Immature natural killer cell (primary cell): ENCODE measurements around the gene C8B. TPM values are rescaled to one million over a fixed set of nuclear protein-coding genes. Genes with fewer than 3 reads are reported as not detected.

Experiments used
- DNase-seq, 3 donors: peaks; one replicate each; pipeline ENCODE4 v3.0.0; 2022; ENCODE audit warnings: mixed read lengths in 1 of 3
- H3K27ac Mint-ChIP-seq, 6 donors: one replicate each; pipeline ENCODE4 v1.8.0; 2020; ENCODE audit warnings: mixed read lengths in 6 of 6, mild to moderate bottlenecking in 5 of 6, inconsistent platforms in 4 of 6, moderate library complexity in 3 of 6
- H3K27me3 Mint-ChIP-seq, 3 donors: one replicate each; pipeline ENCODE4 v1.8.0; 2020 to 2021; ENCODE audit warnings: low read depth in 3 of 3, mild to moderate bottlenecking in 3 of 3, mixed read lengths in 3 of 3, moderate library complexity in 3 of 3, inconsistent platforms in 1 of 3
- H3K36me3 Mint-ChIP-seq, 3 donors: one replicate each; pipeline ENCODE4 v1.8.0; 2020; ENCODE audit warnings: mixed read lengths in 3 of 3, inconsistent platforms in 2 of 3, mild to moderate bottlenecking in 2 of 3
- H3K4me1 Mint-ChIP-seq, 2 donors: one replicate each; pipeline ENCODE4 v1.8.0; 2020; ENCODE audit warnings: inconsistent platforms in 2 of 2, mild to moderate bottlenecking in 2 of 2, mixed read lengths in 2 of 2, moderate library complexity in 1 of 2
- H3K4me3 Mint-ChIP-seq, 5 donors: one replicate each; pipeline ENCODE4 v1.8.0; 2020; ENCODE audit warnings: mild to moderate bottlenecking in 5 of 5, mixed read lengths in 5 of 5, inconsistent platforms in 3 of 5, moderate library complexity in 3 of 5
- H3K9me3 Mint-ChIP-seq, 6 donors: one replicate each; pipeline ENCODE4 v1.8.0; 2020; ENCODE audit warnings: mild to moderate bottlenecking in 6 of 6, mixed read lengths in 6 of 6, inconsistent platforms in 4 of 6, moderate library complexity in 3 of 6
- polyA plus RNA-seq, 3 donors: library from polyadenylated mRNA; unstranded; fragments of 300-500 nt; fragmentation: Illumina TruSeq; gene quantifications; one replicate each; pipeline ENCODE4 v1.2.3, GENCODE V29; 2021

C8B gene
- polyA plus RNA-seq, 3 donors from 2014 or later: not detected

- Mint-ChIP-seq H3K27ac (no peak overlapping the region), H3K9me3 (no peaks in the 10 kb centered on the region), H3K27me3 (peaks cover 0 to 4% (median 0%) of the 10 kb centered on the region in 3 donors), H3K4me3 (no peak overlapping the region), H3K4me1 (no peaks in the 10 kb centered on the region), H3K36me3 (no peaks in the 10 kb centered on the region)
- DNase-seq: no peak
These were observed 624 bp downstream of the C8B start for GRCh38 chr1:56965191-56965590.

GRCh38 chr1:56964349-56965017 is 1.3 kb downstream of the C8B start:
- DNase-seq: no peak
- H3K36me3 Mint-ChIP-seq: no peaks in the 10 kb centered on the region
- peaks cover 0 to 4% (median 0%) of the 10 kb centered on the region in 3 donors for H3K27me3 Mint-ChIP-seq
- no peak overlapping the region for H3K27ac Mint-ChIP-seq
- no peak overlapping the region for H3K4me3 Mint-ChIP-seq
- H3K4me1 Mint-ChIP-seq: no peaks in the 10 kb centered on the region
- H3K9me3 Mint-ChIP-seq: no peaks in the 10 kb centered on the region

GRCh38 chr1:56963667-56964066 is 2.1 kb downstream of the C8B start:
- Mint-ChIP-seq H3K36me3 (no peaks in the 10 kb centered on the region), H3K27ac (no peak overlapping the region), H3K4me3 (no peak overlapping the region), H3K27me3 (peaks cover 0 to 3% (median 0%) of the 10 kb centered on the region in 3 donors), H3K4me1 (peaks cover 0 to 2% of the 10 kb centered on the region in 2 donors), H3K9me3 (no peaks in the 10 kb centered on the region)
- DNase-seq: no peak

GRCh38 chr1:56961426-56961825 is 4.4 kb downstream of the C8B start:
- Mint-ChIP-seq H3K27me3 (no peaks in the 10 kb centered on the region), H3K27ac (no peak overlapping the region), H3K9me3 (no peaks in the 10 kb centered on the region), H3K4me1 (peaks cover 0 to 2% of the 10 kb centered on the region in 2 donors), H3K4me3 (no peak overlapping the region), H3K36me3 (no peaks in the 10 kb centered on the region)
- no peak for DNase-seq

- H3K36me3 Mint-ChIP-seq: no peaks in the 10 kb centered on the region
- no peak overlapping the region for H3K27ac Mint-ChIP-seq
- no peaks in the 10 kb centered on the region for H3K9me3 Mint-ChIP-seq
- no peak overlapping the region for H3K4me3 Mint-ChIP-seq
- no peak for DNase-seq
- H3K27me3 Mint-ChIP-seq: peaks cover 0 to 2% (median 0%) of the 10 kb centered on the region in 3 donors
- peaks cover 7 to 12% of the 10 kb centered on the region in 2 donors for H3K4me1 Mint-ChIP-seq
These were observed 7.3 kb downstream of the C8B start for GRCh38 chr1:56958526-56958925.

GRCh38 chr1:56957931-56958330 is 7.9 kb downstream of the C8B start:
- no peaks in the 10 kb centered on the region for H3K9me3 Mint-ChIP-seq

GRCh38 chr1:56954664-56955063 is 11.2 kb downstream of the C8B start:
- Mint-ChIP-seq H3K27ac (peak overlapping the region in 1 of 6 donors; percentile 43), H3K9me3 (no peaks in the 10 kb centered on the region), H3K36me3 (no peaks in the 10 kb centered on the region), H3K4me3 (no peak overlapping the region), H3K27me3 (peaks cover 0 to 4% (median 0%) of the 10 kb centered on the region in 3 donors), H3K4me1 (peaks cover 7 to 12% of the 10 kb centered on the region in 2 donors)
- DNase-seq: peak in 2 of 3 donors; percentile 11 to 13

More at GRCh38 chr1:56957931-56958330, 7.9 kb downstream of the C8B start:
- Mint-ChIP-seq H3K4me3 (no peak overlapping the region), H3K27ac (no peak overlapping the region), H3K27me3 (peaks cover 0 to 2% (median 0%) of the 10 kb centered on the region in 3 donors), H3K4me1 (peaks cover 7 to 12% of the 10 kb centered on the region in 2 donors), H3K36me3 (no peaks in the 10 kb centered on the region)
- DNase-seq: no peak

GRCh38 chr1:56953386-56953785 is 12.4 kb downstream of the C8B start:
- Mint-ChIP-seq H3K36me3 (no peaks in the 10 kb centered on the region), H3K4me1 (peaks cover 7 to 10% of the 10 kb centered on the region in 2 donors), H3K4me3 (no peak overlapping the region), H3K9me3 (no peaks in the 10 kb centered on the region), H3K27ac (no peak overlapping the region), H3K27me3 (peaks cover 0 to 4% (median 0%) of the 10 kb centered on the region in 3 donors)
- no peak for DNase-seq

- DNase-seq: no peak
- Mint-ChIP-seq H3K27ac (no peak overlapping the region), H3K4me3 (no peak overlapping the region), H3K9me3 (no peaks in the 10 kb centered on the region), H3K36me3 (no peaks in the 10 kb centered on the region), H3K27me3 (peaks cover 0 to 4% (median 0%) of the 10 kb centered on the region in 3 donors), H3K4me1 (peaks cover 7 to 10% of the 10 kb centered on the region in 2 donors)
These were observed 13.3 kb downstream of the C8B start for GRCh38 chr1:56952501-56952900.

GRCh38 chr1:56948403-56949023 is 17.3 kb downstream of the C8B start:
- no peaks in the 10 kb centered on the region for H3K9me3 Mint-ChIP-seq
- DNase-seq: no peak
- H3K4me3 Mint-ChIP-seq: no peak overlapping the region
- H3K36me3 Mint-ChIP-seq: no peaks in the 10 kb centered on the region
- H3K27me3 Mint-ChIP-seq: peaks cover 0 to 2% (median 2%) of the 10 kb centered on the region in 3 donors
- H3K27ac Mint-ChIP-seq: no peak overlapping the region
- H3K4me1 Mint-ChIP-seq: no peaks in the 10 kb centered on the region

- Mint-ChIP-seq H3K27me3 (peaks cover 2 to 3% (median 2%) of the 10 kb centered on the region in 3 donors), H3K4me1 (no peaks in the 10 kb centered on the region), H3K36me3 (peaks cover 0 to 4% (median 0%) of the 10 kb centered on the region in 3 donors), H3K27ac (no peak overlapping the region), H3K4me3 (no peak overlapping the region), H3K9me3 (peaks cover 0 to 5% (median 0%) of the 10 kb centered on the region in 6 donors)
- DNase-seq: no peak
These were observed 25.8 kb downstream of the C8B start for GRCh38 chr1:56940039-56940438.

GRCh38 chr1:56939209-56939608 is 26.6 kb downstream of the C8B start:
- DNase-seq: no peak
- no peaks in the 10 kb centered on the region for H3K4me1 Mint-ChIP-seq
- peaks cover 0 to 3% (median 2%) of the 10 kb centered on the region in 3 donors for H3K27me3 Mint-ChIP-seq
- peaks cover 0 to 4% (median 0%) of the 10 kb centered on the region in 3 donors for H3K36me3 Mint-ChIP-seq
- no peak overlapping the region for H3K4me3 Mint-ChIP-seq
- H3K9me3 Mint-ChIP-seq: peaks cover 0 to 5% (median 0%) of the 10 kb centered on the region in 6 donors
- H3K27ac Mint-ChIP-seq: no peak overlapping the region

- H3K4me3 Mint-ChIP-seq: no peak overlapping the region
- peaks cover 0 to 5% (median 0%) of the 10 kb centered on the region in 6 donors for H3K9me3 Mint-ChIP-seq
- peaks cover 0 to 4% (median 0%) of the 10 kb centered on the region in 3 donors for H3K36me3 Mint-ChIP-seq
- no peaks in the 10 kb centered on the region for H3K4me1 Mint-ChIP-seq
- DNase-seq: no peak
- H3K27ac Mint-ChIP-seq: no peak overlapping the region
- H3K27me3 Mint-ChIP-seq: peaks cover 0 to 4% (median 3%) of the 10 kb centered on the region in 3 donors
These were observed 27.2 kb downstream of the C8B start for GRCh38 chr1:56938646-56939045.

GRCh38 chr1:56934430-56935060 is 31.3 kb downstream of the C8B start:
- DNase-seq: no peak
- no peak overlapping the region for H3K4me3 Mint-ChIP-seq
- H3K27me3 Mint-ChIP-seq: peaks cover 4 to 6% (median 5%) of the 10 kb centered on the region in 3 donors
- no peaks in the 10 kb centered on the region for H3K4me1 Mint-ChIP-seq
- H3K9me3 Mint-ChIP-seq: peaks cover 0 to 3% (median 0%) of the 10 kb centered on the region in 6 donors
- no peak overlapping the region for H3K27ac Mint-ChIP-seq
- peaks cover 0 to 4% (median 0%) of the 10 kb centered on the region in 3 donors for H3K36me3 Mint-ChIP-seq
